K562 (cell line): ENCODE measurements around the gene NPTXR. TPM values are rescaled to one million over a fixed set of nuclear protein-coding genes. Genes with fewer than 3 reads are reported as not detected.

Source experiments
- BRCA1 ChIP-seq, 2 experiments: fragments of 450-650 bp in 1 of 2; sonication (generic) in 1 of 2; formaldehyde crosslinking in 1 of 2; IDR thresholded peaks; 2 replicates each; pipeline versions ENCODE4 v1.5.0 to v1.6.1; 2017 to 2020; ENCODE audit warnings: mild to moderate bottlenecking in 1 of 2, missing genetic modification reagents in 1 of 2
- FUS ChIP-seq: fragments of 200-400 bp; formaldehyde crosslinking; optimal IDR thresholded peaks from 2 replicates; pipeline ENCODE3; 2017; ENCODE audit warnings: low read depth, low read length
- MTF1 ChIP-seq: fragments of 250-450 bp; sonication (Bioruptor Pico); IDR thresholded peaks from 2 replicates; pipeline ENCODE4 v1.9.0; 2021; ENCODE audit warnings: moderate library complexity, mild to moderate bottlenecking, inconsistent platforms, borderline replicate concordance
- NFIC ChIP-seq: fragments of 450-650 bp; IDR thresholded peaks from 2 replicates; pipeline ENCODE4 v1.6.1; 2017; ENCODE audit warnings: mild to moderate bottlenecking, inconsistent platforms
- POLR3G ChIP-seq: IDR thresholded peaks from 2 replicates; pipeline ENCODE4 v1.6.1; 2011; ENCODE audit not compliant: insufficient read length, insufficient replicate concordance; ENCODE audit errors: extremely low read depth
- TAF9B ChIP-seq: fragments of 450-650 bp; IDR thresholded peaks from 2 replicates; pipeline ENCODE4 v1.6.1; 2018; ENCODE audit warnings: mild to moderate bottlenecking; ENCODE audit not compliant: partially characterized antibody
- ZBTB1 ChIP-seq: sonication (generic); formaldehyde crosslinking; IDR thresholded peaks from 2 replicates; pipeline ENCODE4 v1.8.1; 2023; ENCODE audit warnings: missing genetic modification reagents, low read depth, mild to moderate bottlenecking, borderline replicate concordance
- ZBTB40 ChIP-seq, 2 experiments: fragments of 450-650 bp in 1 of 2; sonication (generic) in 1 of 2; formaldehyde crosslinking in 1 of 2; IDR thresholded peaks; 2 replicates each; pipeline versions ENCODE4 v1.7.1 to v1.9.0; 2016 to 2022; ENCODE audit warnings: inconsistent platforms in 1 of 2, mild to moderate bottlenecking in 1 of 2, missing genetic modification reagents in 1 of 2
- ZBTB9 ChIP-seq: fragments of 450-650 bp; formaldehyde crosslinking; IDR thresholded peaks from 2 replicates; pipeline ENCODE4 v1.4.0; 2020; ENCODE audit warnings: mild to moderate bottlenecking, moderate library complexity
- ZNF133 ChIP-seq: fragments of 250-450 bp; sonication (Bioruptor Pico); IDR thresholded peaks from 2 replicates; pipeline ENCODE4 v1.4.0; 2020; ENCODE audit warnings: mild to moderate bottlenecking
- ZNF436 ChIP-seq: fragments of 250-450, 450-650 bp; sonication (Bioruptor Pico); formaldehyde crosslinking; IDR thresholded peaks from 2 replicates; pipeline ENCODE4 v1.7.0; 2020; ENCODE audit warnings: mild to moderate bottlenecking
- ZNF586 ChIP-seq: fragments of 450-650 bp; formaldehyde crosslinking; conservative IDR thresholded peaks from 2 replicates; pipeline ENCODE4 v1.4.0; 2020; ENCODE audit warnings: mild to moderate bottlenecking, moderate library complexity
- polyA plus RNA-seq, 8 experiments: library from polyadenylated mRNA; depleted of rRNA in 4 of 8; stranded (reverse) in 5 of 8; unstranded in 3 of 8; fragments of >200 nt; fragmentation: Nextera tagmentation in 2 of 8; fragmentation: Illumina TruSeq in 1 of 8; extraction: Ambion mirVana in 2 of 8; extraction: Trizol in 1 of 8; gene quantifications; 2 replicates each; pipeline versions ENCODE4 v1.2.1 to v1.2.3, GENCODE V29; 2011 to 2014; ENCODE audit warnings: inconsistent platforms in 1 of 8, missing spikeins in 1 of 8
- total RNA-seq, 7 experiments: library from RNA; depleted of rRNA in 6 of 7; stranded (reverse); fragments of >200 nt in 6 of 7; fragmentation: Illumina TruSeq in 2 of 7; extraction: Trizol in 2 of 7; gene quantifications; 2 replicates each; pipeline versions ENCODE4 v1.2.1 to v1.2.3, GENCODE V29; 2011 to 2021; ENCODE audit warnings: low replicate concordance in 1 of 7
- TF ChIP-seq, protein P1 (sequence below): fragments of 450-650 bp; IDR thresholded peaks from 2 replicates; pipeline ENCODE4 v1.6.1; 2017; ENCODE audit warnings: antibody characterized with exemption
- TF ChIP-seq, protein P2 (sequence below): sonication (generic); formaldehyde crosslinking; IDR thresholded peaks from 2 replicates; pipeline ENCODE4 v1.5.0; 2020; ENCODE audit warnings: missing genetic modification reagents

NPTXR gene
- total and polyA plus RNA-seq, 9 of the 15 experiments (the other 6 are each of a cell fraction or from before 2014, with no cell fraction given), result 0.01 to 3.1 (median 1.1) TPM

GRCh38 chr22:38843657-38844314 is at the start of gene NPTXR (continued):
- TF ChIP-seq ZBTB9 (no peak), POLR3G (no peak), ZNF436 (CRISPR knock-in tag) (no peak), ZBTB1 (CRISPR knock-in tag) (peak; percentile 78), NFIC (peak; percentile 14; the same call in 1 of the 2 replicates), ZBTB40 (IDR thresholded peaks at IDR 0.05) (no peak), ZBTB40 (CRISPR knock-in tag; IDR thresholded peaks at IDR 0.05) (no peak), TAF9B (no peak), ZNF586 (CRISPR knock-in tag) (no peak), FUS (no peak), BRCA1 (IDR thresholded peaks at IDR 0.05) (no peak), BRCA1 (CRISPR knock-in tag; IDR thresholded peaks at IDR 0.05) (no peak), ZNF133 (CRISPR knock-in tag) (no peak), MTF1 (CRISPR knock-in tag) (no peak)
- TF ChIP-seq, protein P1, sequence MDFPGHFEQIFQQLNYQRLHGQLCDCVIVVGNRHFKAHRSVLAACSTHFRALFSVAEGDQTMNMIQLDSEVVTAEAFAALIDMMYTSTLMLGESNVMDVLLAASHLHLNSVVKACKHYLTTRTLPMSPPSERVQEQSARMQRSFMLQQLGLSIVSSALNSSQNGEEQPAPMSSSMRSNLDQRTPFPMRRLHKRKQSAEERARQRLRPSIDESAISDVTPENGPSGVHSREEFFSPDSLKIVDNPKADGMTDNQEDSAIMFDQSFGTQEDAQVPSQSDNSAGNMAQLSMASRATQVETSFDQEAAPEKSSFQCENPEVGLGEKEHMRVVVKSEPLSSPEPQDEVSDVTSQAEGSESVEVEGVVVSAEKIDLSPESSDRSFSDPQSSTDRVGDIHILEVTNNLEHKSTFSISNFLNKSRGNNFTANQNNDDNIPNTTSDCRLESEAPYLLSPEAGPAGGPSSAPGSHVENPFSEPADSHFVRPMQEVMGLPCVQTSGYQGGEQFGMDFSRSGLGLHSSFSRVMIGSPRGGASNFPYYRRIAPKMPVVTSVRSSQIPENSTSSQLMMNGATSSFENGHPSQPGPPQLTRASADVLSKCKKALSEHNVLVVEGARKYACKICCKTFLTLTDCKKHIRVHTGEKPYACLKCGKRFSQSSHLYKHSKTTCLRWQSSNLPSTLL, result no peak
- TF ChIP-seq, protein P2, sequence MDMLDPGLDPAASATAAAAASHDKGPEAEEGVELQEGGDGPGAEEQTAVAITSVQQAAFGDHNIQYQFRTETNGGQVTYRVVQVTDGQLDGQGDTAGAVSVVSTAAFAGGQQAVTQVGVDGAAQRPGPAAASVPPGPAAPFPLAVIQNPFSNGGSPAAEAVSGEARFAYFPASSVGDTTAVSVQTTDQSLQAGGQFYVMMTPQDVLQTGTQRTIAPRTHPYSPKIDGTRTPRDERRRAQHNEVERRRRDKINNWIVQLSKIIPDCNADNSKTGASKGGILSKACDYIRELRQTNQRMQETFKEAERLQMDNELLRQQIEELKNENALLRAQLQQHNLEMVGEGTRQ (CRISPR knock-in tag), result no peak
